Fibroblast of lung (primary cell): Measurements from ENCODE around the gene HSPB6.
A peak's percentile ranks its signal among the peaks of the same experiment; 100 is the strongest.

ENCODE experiments used
- EZH2 ChIP-seq: IDR thresholded peaks from 2 replicates; pipeline ENCODE4 v1.5.1; 2012; ENCODE audit warnings: low read length, control low read depth, mild to moderate bottlenecking; ENCODE audit errors: missing control alignments
- TF ChIP-seq, protein P1 (sequence below), 2 donors: IDR thresholded peaks in 1 of 2; conservative IDR thresholded peaks in 1 of 2; 1 replicate in 1 of 2; 2 replicates in 1 of 2; pipeline ENCODE4 v1.5.1; 2011 to 2012; ENCODE audit warnings: low read length in 2 of 2, control low read depth in 1 of 2, inconsistent platforms in 1 of 2, low read depth in 1 of 2, mild to moderate bottlenecking in 1 of 2

DNA sequence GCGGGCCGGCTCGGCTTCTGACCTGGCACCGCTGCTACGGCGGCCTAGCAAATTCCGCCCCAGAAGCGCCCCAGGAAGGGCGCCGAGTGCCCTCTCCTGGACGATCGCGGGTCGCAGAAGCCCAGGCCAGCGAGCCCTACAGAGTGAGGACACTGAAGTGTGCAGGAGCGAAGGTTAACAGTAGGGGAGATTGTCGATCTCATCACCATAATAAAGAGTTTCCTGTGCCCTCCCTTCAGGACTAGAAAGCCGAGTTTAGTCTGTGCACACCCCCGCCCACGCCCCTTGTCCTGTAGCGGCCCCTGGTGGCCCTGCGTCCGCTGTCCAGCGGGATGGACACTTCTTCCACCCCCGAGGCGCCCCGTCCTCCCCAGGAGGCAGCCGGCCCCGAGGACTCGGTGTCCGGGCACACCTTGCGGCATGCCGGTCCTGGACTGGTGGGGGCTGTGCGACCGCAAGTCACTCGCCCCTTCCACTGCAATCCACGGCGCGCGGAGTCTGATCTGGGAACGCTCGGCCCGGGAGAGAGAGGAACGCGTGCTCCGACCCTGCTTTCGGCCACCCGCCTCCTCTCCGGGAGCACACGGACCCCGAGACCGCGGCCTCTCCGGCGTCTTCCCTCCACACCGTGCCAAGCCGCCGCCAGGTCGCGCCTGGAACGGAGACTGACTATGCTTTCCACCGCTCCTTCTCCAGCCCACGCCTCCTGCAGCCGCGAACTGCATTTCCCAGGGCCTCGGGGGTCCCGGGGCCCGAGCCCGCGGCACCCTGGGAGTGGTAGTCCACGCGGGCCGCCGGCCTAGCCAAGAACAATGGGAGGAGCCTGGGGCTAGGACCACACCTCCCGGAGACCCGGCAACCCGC, 39.8 kb downstream of the HSPB6 start:
- TF ChIP-seq, protein P1, sequence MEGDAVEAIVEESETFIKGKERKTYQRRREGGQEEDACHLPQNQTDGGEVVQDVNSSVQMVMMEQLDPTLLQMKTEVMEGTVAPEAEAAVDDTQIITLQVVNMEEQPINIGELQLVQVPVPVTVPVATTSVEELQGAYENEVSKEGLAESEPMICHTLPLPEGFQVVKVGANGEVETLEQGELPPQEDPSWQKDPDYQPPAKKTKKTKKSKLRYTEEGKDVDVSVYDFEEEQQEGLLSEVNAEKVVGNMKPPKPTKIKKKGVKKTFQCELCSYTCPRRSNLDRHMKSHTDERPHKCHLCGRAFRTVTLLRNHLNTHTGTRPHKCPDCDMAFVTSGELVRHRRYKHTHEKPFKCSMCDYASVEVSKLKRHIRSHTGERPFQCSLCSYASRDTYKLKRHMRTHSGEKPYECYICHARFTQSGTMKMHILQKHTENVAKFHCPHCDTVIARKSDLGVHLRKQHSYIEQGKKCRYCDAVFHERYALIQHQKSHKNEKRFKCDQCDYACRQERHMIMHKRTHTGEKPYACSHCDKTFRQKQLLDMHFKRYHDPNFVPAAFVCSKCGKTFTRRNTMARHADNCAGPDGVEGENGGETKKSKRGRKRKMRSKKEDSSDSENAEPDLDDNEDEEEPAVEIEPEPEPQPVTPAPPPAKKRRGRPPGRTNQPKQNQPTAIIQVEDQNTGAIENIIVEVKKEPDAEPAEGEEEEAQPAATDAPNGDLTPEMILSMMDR (conservative IDR thresholded peaks at IDR 0.05 in 1 of 2, IDR thresholded peaks at IDR 0.05 in 1 of 2; ENCODE audit: low read depth in 1 of 2, low read length in 2 of 2), result peak; percentile 77 to 89
- no peak for TF ChIP-seq EZH2
